ENCODE data around the gene CADM3. TPM values are rescaled to one million over a fixed set of nuclear protein-coding genes. Genes with fewer than 3 reads are reported as not detected.

Gene CADM3
- total and polyA plus RNA-seq, 2 of the 8 experiments (the other 6 are each of a cell fraction or from before 2014, with no cell fraction given), result 8.3 to 8.5 TPM

- WGBS, 2 experiments (ENCODE audit: extremely low coverage in 1 of 2, insufficient coverage in 1 of 2, insufficient read length in 1 of 2, insufficient replicate concordance in 2 of 2, low coverage in 1 of 2, low lambda C conversion rate in 2 of 2, missing lambda C conversion rate in 1 of 2), result 93% methylated on average over 2 of the region's 2 CpGs; no CpG with 5 or more reads in 1 of the 2 experiments
- Histone ChIP-seq H3K14ac (ENCODE audit: insufficient read length) (no peak overlapping the region), H3K27me3 (replicated peaks in 1 of 4; ENCODE audit: control insufficient read depth in 3 of 4, extremely low read depth in 1 of 4, insufficient read depth in 3 of 4, low read length in 3 of 4) (no peaks in the 10 kb centered on the region), H3K4ac (replicated peaks; ENCODE audit: insufficient read length, low read depth, low read length) (no peak overlapping the region), H2BK20ac (ENCODE audit: low read length) (no peak overlapping the region), H3K27ac (ENCODE audit: low read depth, low read length) (no peak overlapping the region), H4K91ac (replicated peaks; ENCODE audit: insufficient read length, low read length) (no peak overlapping the region), H4K5ac (ENCODE audit: insufficient read length, low read depth, low read length) (no peak overlapping the region), H3K56ac (replicated peaks; ENCODE audit: insufficient read length, low read depth, low read length) (no peak overlapping the region), H2BK120ac (replicated peaks; ENCODE audit: low read depth, low read length) (no peak overlapping the region), H3K79me1 (ENCODE audit: low read depth, low read length) (no peaks in the 10 kb centered on the region), H4K8ac (ENCODE audit: extremely low read depth, insufficient read depth, low read length) (no peak overlapping the region), H3K4me1 (replicated peaks in 1 of 4; ENCODE audit: control insufficient read depth in 3 of 4, insufficient read depth in 4 of 4, low read length in 3 of 4) (peaks cover 6 to 16% (median 7%) of the 10 kb centered on the region in 4 experiments; a peak in 6 of 7 replicates), H2BK15ac (ENCODE audit: low read length) (no peak overlapping the region), H3K9ac (replicated peaks in 1 of 4; ENCODE audit: extremely low read depth in 1 of 4, low read depth in 3 of 4, low read length in 3 of 4) (no peak overlapping the region), H3K79me2 (ENCODE audit: control insufficient read depth in 1 of 2, insufficient read depth in 2 of 2, low read length in 2 of 2) (no peaks in the 10 kb centered on the region), H3K36me3 (ENCODE audit: control insufficient read depth in 2 of 4, insufficient read depth in 4 of 4, low read length in 3 of 4) (no peaks in the 10 kb centered on the region), H3K18ac (ENCODE audit: extremely low read depth, low read length) (no peak overlapping the region), H2AFZ (ENCODE audit: low read length) (no peak overlapping the region), H4K20me1 (replicated peaks in 1 of 2; ENCODE audit: control insufficient read depth in 1 of 2, insufficient read depth in 2 of 2, low read length in 2 of 2) (no peaks in the 10 kb centered on the region), H2BK5ac (ENCODE audit: low read depth, low read length) (no peak overlapping the region), H3K4me2 (ENCODE audit: insufficient read depth in 1 of 2, low read depth in 2 of 2, low read length in 2 of 2) (no peak overlapping the region), H3K4me3 (ENCODE audit: extremely low read depth in 1 of 4, insufficient read depth in 2 of 4, low read depth in 3 of 4, low read length in 4 of 4) (no peak overlapping the region), H3K9me3 (ENCODE audit: insufficient read depth in 2 of 2, low read depth in 1 of 2, low read length in 1 of 2) (no peaks in the 10 kb centered on the region), H3K23ac (ENCODE audit: insufficient read length) (no peak overlapping the region), H3K23me2 (ENCODE audit: low read depth, low read length) (no peaks in the 10 kb centered on the region), H2AK5ac (ENCODE audit: low read depth, low read length) (no peak overlapping the region), H2BK12ac (ENCODE audit: low read depth, low read length) (no peak overlapping the region)
- DNase-seq (ENCODE audit: low read depth in 1 of 2, low spot score in 2 of 2) (no peak), FAIRE-seq (no peak)
- ChIA-PET POLR2A (ENCODE audit: partially characterized antibody) (no interaction called here), CTCF (ENCODE audit: partially characterized antibody) (interaction anchor here (0.6 to 7.3 kb wide), 3 partner anchors 9 to 26 kb away, joined by 4 to 90 read pairs (median 10); no protein-coding TSS in a partner anchor)
- no peak for TF ChIP-seq EZH2 (IDR thresholded peaks at IDR 0.05; ENCODE audit: low read depth, low read length, severe bottlenecking)
- no peak for TF ChIP-seq RBBP5 (IDR thresholded peaks at IDR 0.05; ENCODE audit: borderline replicate concordance, low read depth, low read length)
- TF ChIP-seq POLR2A (IDR thresholded peaks at IDR 0.05; ENCODE audit: control extremely low read depth in 1 of 2, low read depth in 2 of 2, low read length in 2 of 2), result no peak
- no peak for TF ChIP-seq NRF1 (IDR thresholded peaks at IDR 0.05; ENCODE audit: low read depth, low read length)
- no peak for TF ChIP-seq USF2 (IDR thresholded peaks at IDR 0.05; ENCODE audit: low read length)
- no peak for TF ChIP-seq HDAC6 (IDR thresholded peaks at IDR 0.05; ENCODE audit: low read depth, low read length)
- TF ChIP-seq YY1 (IDR thresholded peaks at IDR 0.05; ENCODE audit: low read depth, low read length), result no peak
- no peak for TF ChIP-seq SAP30 (IDR thresholded peaks at IDR 0.05; ENCODE audit: insufficient read depth, insufficient replicate concordance, low read length)
Measured at GRCh38 chr1:159223004-159223403, 51.6 kb downstream of the CADM3 start.

All from H1 (cell line).